Activated CD4-positive, alpha-beta memory T cell treated with anti-CD3 and anti-CD28 coated beads for 36 hours (primary cell): ENCODE results near the gene STIM2. TPM values are rescaled to one million over a fixed set of nuclear protein-coding genes. Genes with fewer than 3 reads are reported as not detected.
"Not testable (repeated sequence)": the region's sequence is repeated elsewhere in the genome, so short reads cannot be mapped to it uniquely, and the experiment has no call there.

ENCODE experiments used
- CTCF ChIA-PET: fragments of 350-600 bp; sonication (Branson Sonifier 250); formaldehyde crosslinking; loops from one replicate; lab custom pipeline; 2021; ENCODE audit warnings: antibody characterized with exemption, inconsistent platforms; lab: Charles Lee
- POLR2A ChIA-PET: fragments of 350-600 bp; sonication (Branson Sonifier 250); formaldehyde crosslinking; loops from one replicate; lab custom pipeline; 2021; ENCODE audit warnings: antibody characterized with exemption; lab: Charles Lee
- DNase-seq: peaks from one replicate; pipeline ENCODE4 v3.0.0-alpha.2; 2020
- H3K27ac Mint-ChIP-seq: one replicate; pipeline ENCODE4 v1.8.0; 2021; ENCODE audit warnings: mixed read lengths
- H3K27me3 Mint-ChIP-seq: one replicate; pipeline ENCODE4 v1.8.0; 2021; ENCODE audit warnings: mixed read lengths
- H3K36me3 Mint-ChIP-seq: one replicate; pipeline ENCODE4 v1.8.0; 2021; ENCODE audit warnings: mixed read lengths
- H3K4me1 Mint-ChIP-seq: one replicate; pipeline ENCODE4 v1.8.0; 2021; ENCODE audit warnings: low read depth, mixed read lengths
- H3K4me3 Mint-ChIP-seq: one replicate; pipeline ENCODE4 v1.8.0; 2021; ENCODE audit warnings: mild to moderate bottlenecking, mixed read lengths
- H3K9me3 Mint-ChIP-seq: one replicate; pipeline ENCODE4 v1.8.0; 2021; ENCODE audit warnings: mixed read lengths
- intact Hi-C: fragments of 100-400 bp; cut with micrococcal nuclease; formaldehyde crosslinking; loops from one replicate; pipeline ENCODE4 v1.15.1; 2023
- total RNA-seq, 2 experiments: library from RNA; stranded (reverse); gene quantifications; one replicate each; pipeline ENCODE4 v1.2.3, GENCODE V29; 2021

The STIM2 gene
- total RNA-seq, 2 experiments from 2014 or later = 37.8 to 40.6 TPM

- Mint-ChIP-seq H3K27me3 (no peaks in the 10 kb centered on the region), H3K36me3 (peaks cover 8% of the 10 kb centered on the region), H3K4me3 (no peak overlapping the region), H3K9me3 (peaks cover 17% of the 10 kb centered on the region), H3K27ac (no peak overlapping the region), H3K4me1 (peaks cover 12% of the 10 kb centered on the region)
- POLR2A ChIA-PET = no interaction called here
- DNase-seq = peak; percentile 20
- CTCF ChIA-PET = no interaction called here
- intact Hi-C loops = no loop called here
These were observed 38.1 kb upstream of the STIM2 start for GRCh38 chr4:26822546-26822945.

- peaks cover 12% of the 10 kb centered on the region for H3K4me1 Mint-ChIP-seq
- intact Hi-C loops, H3K27me3 Mint-ChIP-seq, CTCF ChIA-PET, DNase-seq, H3K36me3 Mint-ChIP-seq, H3K27ac Mint-ChIP-seq, POLR2A ChIA-PET, H3K4me3 Mint-ChIP-seq: not testable (repeated sequence)
- H3K9me3 Mint-ChIP-seq = peaks cover 17% of the 10 kb centered on the region
These were observed 37.7 kb upstream of the STIM2 start for GRCh38 chr4:26822974-26823373.

- intact Hi-C loops = no loop called here
- no peaks in the 10 kb centered on the region for H3K27me3 Mint-ChIP-seq
- CTCF ChIA-PET = no interaction called here
These were observed 37.1 kb upstream of the STIM2 start for GRCh38 chr4:26823583-26823982.

DNA sequence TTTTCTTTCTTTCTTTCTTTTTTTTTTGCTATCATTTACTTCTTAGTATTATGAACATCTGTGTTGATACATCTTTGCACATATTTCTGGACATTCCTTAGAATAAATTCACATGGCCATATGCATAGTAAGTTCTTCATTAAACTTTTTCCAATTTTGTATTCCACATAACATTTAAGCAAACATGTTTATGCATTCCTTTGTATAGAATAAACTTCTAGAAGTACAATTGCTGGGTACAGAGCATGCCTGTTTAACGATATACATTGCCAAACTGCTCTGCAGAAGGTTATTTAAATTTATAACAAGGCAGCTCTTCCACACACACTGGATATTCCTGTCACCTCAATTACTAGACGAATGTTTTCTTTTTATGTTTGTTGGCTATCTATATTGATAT is 36.0 kb upstream of the STIM2 start:
- DNase-seq = no peak
- H3K27ac Mint-ChIP-seq = no peak overlapping the region
- H3K4me3 Mint-ChIP-seq = no peak overlapping the region
- no peaks in the 10 kb centered on the region for H3K27me3 Mint-ChIP-seq
- CTCF ChIA-PET = interaction anchor here (0.7 kb wide), 1 partner anchor 1779 kb away, joined by 3 read pairs; no protein-coding TSS in a partner anchor
- intact Hi-C loops = no loop called here
- peaks cover 12% of the 10 kb centered on the region for H3K4me1 Mint-ChIP-seq
- peaks cover 17% of the 10 kb centered on the region for H3K9me3 Mint-ChIP-seq
- H3K36me3 Mint-ChIP-seq = peaks cover 8% of the 10 kb centered on the region
- POLR2A ChIA-PET = interaction anchor here (0.6 kb wide), 1 partner anchor 23 kb away, joined by 3 read pairs; no protein-coding TSS in a partner anchor

More at GRCh38 chr4:26823583-26823982, 37.1 kb upstream of the STIM2 start:
- no peak for DNase-seq
- Mint-ChIP-seq H3K36me3 (peaks cover 8% of the 10 kb centered on the region), H3K4me1 (peaks cover 12% of the 10 kb centered on the region), H3K27ac (no peak overlapping the region), H3K4me3 (no peak overlapping the region), H3K9me3 (peaks cover 17% of the 10 kb centered on the region)
- POLR2A ChIA-PET = no interaction called here

- no peaks in the 10 kb centered on the region for H3K27me3 Mint-ChIP-seq
- peaks cover 8% of the 10 kb centered on the region for H3K36me3 Mint-ChIP-seq
- H3K4me3 Mint-ChIP-seq = no peak overlapping the region
- ChIA-PET POLR2A (no interaction called here), CTCF (no interaction called here)
- intact Hi-C loops = no loop called here
- no peak overlapping the region for H3K27ac Mint-ChIP-seq
- DNase-seq = no peak
- H3K4me1 Mint-ChIP-seq = peaks cover 12% of the 10 kb centered on the region
- peaks cover 14% of the 10 kb centered on the region for H3K9me3 Mint-ChIP-seq
These were observed 33.9 kb upstream of the STIM2 start for GRCh38 chr4:26826721-26827120.

GRCh38 chr4:26827336-26827735 is 33.3 kb upstream of the STIM2 start:
- H3K27ac Mint-ChIP-seq, H3K4me1 Mint-ChIP-seq, CTCF ChIA-PET, DNase-seq, intact Hi-C loops, POLR2A ChIA-PET, H3K36me3 Mint-ChIP-seq, H3K4me3 Mint-ChIP-seq, H3K27me3 Mint-ChIP-seq: not testable (repeated sequence)
- H3K9me3 Mint-ChIP-seq = peaks cover 14% of the 10 kb centered on the region

DNA sequence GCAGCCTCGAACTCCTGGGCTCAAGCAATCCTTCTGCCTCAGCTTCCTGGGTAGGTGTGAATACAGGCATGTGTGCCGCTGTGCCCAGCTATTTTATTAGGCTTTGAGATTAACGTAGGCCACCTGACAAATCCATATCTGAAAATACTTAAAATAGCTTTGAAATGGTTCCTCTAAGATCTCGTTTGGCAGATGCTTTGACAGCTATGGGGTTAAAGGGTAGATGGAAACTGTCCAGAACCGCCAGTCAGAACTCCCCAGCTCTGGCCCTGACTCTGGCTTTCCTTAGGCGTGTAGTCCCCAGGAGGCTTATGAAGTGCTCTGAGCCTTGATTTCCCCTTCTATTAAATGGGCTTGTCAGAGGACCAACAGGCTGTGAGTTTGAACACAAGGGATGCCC is 32.8 kb upstream of the STIM2 start:
- Mint-ChIP-seq H3K27me3 (no peaks in the 10 kb centered on the region), H3K4me1 (peaks cover 5% of the 10 kb centered on the region), H3K4me3 (no peak overlapping the region), H3K36me3 (peaks cover 7% of the 10 kb centered on the region), H3K9me3 (peaks cover 10% of the 10 kb centered on the region), H3K27ac (no peak overlapping the region)
- ChIA-PET POLR2A (no interaction called here), CTCF (interaction anchor here (1.2 kb wide), 1 partner anchor 182 kb away, joined by 3 read pairs; no protein-coding TSS in a partner anchor)
- no peak for DNase-seq
- intact Hi-C loops = no loop called here

- POLR2A ChIA-PET = interaction anchor here (1.0 to 1.1 kb wide), 2 partner anchors 10 to 310 kb away, joined by 3 to 4 read pairs; no protein-coding TSS in a partner anchor
- H3K9me3 Mint-ChIP-seq = peaks cover under 1% of the 10 kb centered on the region
- no peaks in the 10 kb centered on the region for H3K36me3 Mint-ChIP-seq
- no peaks in the 10 kb centered on the region for H3K4me1 Mint-ChIP-seq
- H3K4me3 Mint-ChIP-seq = no peak overlapping the region
- no peak for DNase-seq
- no peak overlapping the region for H3K27ac Mint-ChIP-seq
- CTCF ChIA-PET = interaction anchor here (1.2 kb wide), 1 partner anchor 181 kb away, joined by 3 read pairs; no protein-coding TSS in a partner anchor
- intact Hi-C loops = no loop called here
- no peaks in the 10 kb centered on the region for H3K27me3 Mint-ChIP-seq
These were observed 31.6 kb upstream of the STIM2 start for GRCh38 chr4:26829018-26829417.

DNA sequence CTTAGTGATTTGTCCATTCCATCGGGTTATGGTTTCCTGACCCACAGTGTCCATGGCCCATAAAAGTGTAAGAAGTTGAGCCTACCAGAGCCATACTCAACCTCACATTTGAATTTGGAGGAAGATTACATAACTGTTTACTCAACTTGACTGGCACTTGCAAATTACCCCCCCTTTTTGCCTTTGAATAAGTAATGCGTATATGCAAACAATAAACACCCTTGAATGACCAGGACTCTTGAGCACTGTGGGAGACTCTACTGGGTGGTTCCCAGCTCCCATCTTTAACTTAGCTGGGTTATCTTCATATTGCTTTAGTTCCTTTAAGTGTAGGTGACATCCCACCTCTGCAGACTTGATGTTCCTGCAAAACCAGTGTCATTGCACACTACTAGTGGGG is 30.6 kb upstream of the STIM2 start:
- Mint-ChIP-seq H3K4me3 (no peak overlapping the region), H3K4me1 (no peaks in the 10 kb centered on the region), H3K27ac (no peak overlapping the region), H3K9me3 (no peaks in the 10 kb centered on the region), H3K36me3 (peaks cover 2% of the 10 kb centered on the region), H3K27me3 (no peaks in the 10 kb centered on the region)
- intact Hi-C loops = no loop called here
- ChIA-PET CTCF (no interaction called here), POLR2A (no interaction called here)
- DNase-seq = no peak

DNA sequence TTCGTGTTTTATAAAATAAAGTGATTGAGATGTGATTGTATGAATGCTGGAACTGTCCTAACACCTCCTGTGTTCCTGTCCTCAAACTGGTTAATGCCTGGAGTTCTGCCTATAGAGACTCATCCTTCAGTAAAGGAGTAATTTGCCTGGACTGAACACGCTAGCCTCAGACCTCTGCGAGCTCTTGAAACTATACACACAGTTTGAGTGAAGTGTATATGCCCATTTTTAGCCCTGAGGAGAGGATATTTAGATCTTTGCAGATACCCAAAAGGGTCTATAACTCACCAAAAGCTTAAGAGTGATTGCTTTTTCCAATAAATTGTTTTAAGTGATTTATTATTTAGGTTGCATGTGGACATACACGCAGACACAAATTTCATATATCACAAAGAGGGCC is 29.9 kb upstream of the STIM2 start:
- POLR2A ChIA-PET = no interaction called here

DNA sequence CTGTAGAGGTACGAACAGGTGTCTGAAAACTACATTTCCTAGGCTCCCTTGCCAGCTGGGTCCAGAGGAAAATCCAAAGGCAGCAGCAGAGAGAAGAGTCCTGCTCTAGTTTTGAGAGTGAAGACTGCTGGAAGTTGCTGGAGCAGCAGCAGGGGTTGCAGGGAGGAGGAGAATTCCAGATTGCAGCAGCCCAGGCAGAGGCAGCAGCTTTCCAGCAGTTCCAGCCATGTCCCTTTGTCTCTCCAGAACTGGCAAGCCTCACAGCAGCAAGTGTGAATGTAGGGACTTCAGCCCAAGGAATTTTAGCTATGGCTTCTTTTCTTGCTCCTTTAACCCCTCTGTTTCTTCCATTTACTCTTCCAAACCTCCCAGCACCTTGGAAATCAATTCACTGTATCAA is 24.1 kb upstream of the STIM2 start:
- H3K27ac Mint-ChIP-seq = no peak overlapping the region
- peaks cover 5% of the 10 kb centered on the region for H3K4me1 Mint-ChIP-seq
- peaks cover 2% of the 10 kb centered on the region for H3K36me3 Mint-ChIP-seq
- ChIA-PET POLR2A (no interaction called here), CTCF (no interaction called here)
- H3K27me3 Mint-ChIP-seq = no peaks in the 10 kb centered on the region
- no peak for DNase-seq
- H3K4me3 Mint-ChIP-seq = no peak overlapping the region
- no peaks in the 10 kb centered on the region for H3K9me3 Mint-ChIP-seq
- intact Hi-C loops = no loop called here

More for the DNA sequence above, 29.9 kb upstream of the STIM2 start:
- Mint-ChIP-seq H3K4me3 (no peak overlapping the region), H3K36me3 (peaks cover 2% of the 10 kb centered on the region), H3K4me1 (no peaks in the 10 kb centered on the region), H3K9me3 (no peaks in the 10 kb centered on the region), H3K27me3 (no peaks in the 10 kb centered on the region), H3K27ac (no peak overlapping the region)
- DNase-seq = no peak
- CTCF ChIA-PET = no interaction called here
- intact Hi-C loops = no loop called here

DNA sequence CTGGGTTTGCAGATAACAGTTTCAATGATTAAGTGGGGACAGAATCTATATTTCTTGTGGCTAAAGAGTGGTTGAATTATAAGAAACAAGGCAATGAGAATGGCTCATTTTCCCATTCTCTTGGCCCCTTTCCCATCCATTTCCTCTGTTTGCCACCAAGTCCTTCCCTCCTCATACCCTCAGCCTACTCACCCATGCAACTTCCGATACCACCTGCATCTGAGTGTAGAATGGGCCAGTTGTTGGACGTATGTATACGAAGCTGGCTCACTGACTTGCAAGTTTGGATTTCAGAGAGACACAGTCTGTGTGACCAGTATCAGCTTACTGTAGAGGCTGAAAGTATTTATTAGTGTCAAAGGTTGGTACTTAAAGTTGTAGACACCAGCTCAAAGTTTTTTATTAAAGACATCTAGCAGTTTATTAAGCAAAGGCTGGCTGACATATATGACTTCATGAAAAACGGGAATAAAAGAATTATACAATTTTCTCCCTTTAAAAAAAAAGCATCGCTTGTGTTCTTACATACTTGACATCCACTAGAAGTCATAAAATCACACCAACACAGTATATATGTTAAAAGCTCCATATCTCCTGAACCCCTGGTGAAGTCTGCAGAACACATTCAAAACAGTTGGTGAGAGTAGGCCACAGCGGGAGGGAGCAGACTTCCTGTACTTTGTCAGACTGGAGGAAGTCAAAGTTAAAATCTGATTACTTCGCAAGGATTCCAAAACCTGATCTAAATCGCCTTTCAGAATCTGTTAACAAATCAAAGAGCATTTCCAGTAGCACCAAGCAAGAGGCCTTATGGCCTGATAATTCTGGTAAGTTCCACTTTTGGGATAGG is 22.4 kb upstream of the STIM2 start:
- no peak overlapping the region for H3K27ac Mint-ChIP-seq
- intact Hi-C loops = no loop called here
- H3K4me3 Mint-ChIP-seq = no peak overlapping the region
- peaks cover 5% of the 10 kb centered on the region for H3K4me1 Mint-ChIP-seq
- H3K27me3 Mint-ChIP-seq = no peaks in the 10 kb centered on the region
- H3K36me3 Mint-ChIP-seq = peaks cover 2% of the 10 kb centered on the region
- DNase-seq = no peak
- CTCF ChIA-PET = interaction anchor here (0.6 kb wide), 1 partner anchor 210 kb away, joined by 3 read pairs; no protein-coding TSS in a partner anchor
- no peaks in the 10 kb centered on the region for H3K9me3 Mint-ChIP-seq
- POLR2A ChIA-PET = interaction anchor here (0.5 to 0.6 kb wide), 2 partner anchors 23 to 56 kb away, joined by 3 to 6 read pairs; partner anchors contain the start of gene STIM2
